Stomach smooth muscle (tissue), 2 donors: ENCODE data around the gene IFI16.
"Not testable (repeated sequence)": the region's sequence is repeated elsewhere in the genome, so short reads cannot be mapped to it uniquely, and the experiment has no call there.

ENCODE experiments used
- H3K27ac ChIP-seq: one replicate; pipeline ENCODE4 v1.7.0; 2013; ENCODE audit warnings: mild to moderate bottlenecking, low read length, inconsistent platforms
- H3K27me3 ChIP-seq, 2 donors: one replicate each; pipeline ENCODE4 v1.7.0; 2013; ENCODE audit warnings: low read length in 2 of 2; ENCODE audit not compliant: insufficient read depth in 2 of 2, control insufficient read depth in 1 of 2
- H3K36me3 ChIP-seq, 2 donors: one replicate each; pipeline ENCODE4 v1.7.0; 2013; ENCODE audit warnings: low read length in 2 of 2; ENCODE audit not compliant: control insufficient read depth in 2 of 2, insufficient read depth in 2 of 2
- H3K4me1 ChIP-seq: one replicate; pipeline ENCODE4 v1.7.0; 2013; ENCODE audit warnings: low read length; ENCODE audit not compliant: control insufficient read depth, insufficient read depth
- H3K4me3 ChIP-seq, 2 donors: one replicate each; pipeline ENCODE4 v1.7.0; 2013; ENCODE audit warnings: low read length in 2 of 2
- H3K9ac ChIP-seq, 2 donors: one replicate each; pipeline ENCODE4 v1.7.0; 2013; ENCODE audit warnings: low read length in 2 of 2, mild to moderate bottlenecking in 1 of 2
- H3K9me3 ChIP-seq, 2 donors: one replicate each; pipeline ENCODE4 v1.7.0; 2013; ENCODE audit warnings: low read length in 2 of 2; ENCODE audit not compliant: control insufficient read depth in 2 of 2
- donor health status: healthy.
- donor health status: Pancreatic carcinoma.

IFI16 gene

DNA sequence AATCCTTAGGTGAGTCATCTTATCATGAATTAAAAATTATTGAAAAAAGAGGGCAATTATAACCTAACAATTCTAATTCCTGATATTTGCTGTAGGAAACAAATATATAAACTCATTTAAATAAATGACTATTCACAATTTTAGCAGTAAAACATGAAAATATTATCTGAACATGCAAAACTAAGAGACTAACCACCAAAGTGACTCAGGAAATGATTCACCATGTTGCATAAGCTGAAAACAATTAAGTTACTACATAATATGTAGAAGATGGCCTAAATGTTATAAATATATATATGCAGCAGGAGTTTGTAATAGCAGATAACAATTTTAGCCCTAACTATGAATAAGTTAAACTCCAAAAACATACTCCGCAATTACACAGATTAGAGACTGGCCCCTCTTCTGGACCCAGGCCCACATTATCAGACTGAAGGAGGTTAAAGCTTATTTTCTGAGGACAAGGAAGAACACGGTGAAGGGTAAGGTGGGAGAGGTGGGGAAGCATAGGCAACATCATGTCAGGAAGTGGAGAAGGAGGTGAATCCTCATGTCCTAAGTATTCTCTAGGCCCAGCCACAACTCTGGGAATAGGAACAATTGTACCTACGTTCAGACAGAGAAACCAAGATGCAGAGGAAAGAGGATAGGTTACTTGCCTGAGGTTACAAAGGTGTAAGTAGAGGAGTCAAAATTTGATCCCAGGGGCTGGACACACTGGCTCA lies 82.5 kb downstream of the IFI16 start:
- Histone ChIP-seq H3K4me3 (no peak overlapping the region), H3K27me3 (no peaks in the 10 kb centered on the region), H3K9me3 (no peaks in the 10 kb centered on the region), H3K9ac (no peak overlapping the region), H3K27ac (no peak overlapping the region), H3K36me3 (no peaks in the 10 kb centered on the region), H3K4me1 (no peaks in the 10 kb centered on the region)

DNA sequence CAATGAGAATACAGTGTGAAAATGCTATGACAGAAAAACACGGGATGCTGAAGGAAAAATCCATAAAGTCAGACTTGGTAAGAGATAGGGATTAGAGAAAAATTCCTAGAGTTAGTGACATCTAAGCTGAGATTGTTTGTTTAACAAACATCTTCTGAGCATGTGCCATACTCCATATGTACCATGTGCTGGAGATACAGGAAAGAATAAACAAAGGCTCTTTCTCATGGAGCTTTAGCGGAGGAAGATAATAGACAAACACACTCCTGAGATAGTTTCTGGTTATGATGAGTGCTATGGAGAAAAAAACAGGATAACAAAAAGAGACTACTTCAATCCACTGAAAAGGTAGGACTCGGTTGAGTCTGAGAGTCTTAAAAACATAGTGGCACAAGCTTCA lies 88.9 kb downstream of the IFI16 start:
- Histone ChIP-seq H3K4me1 (no peaks in the 10 kb centered on the region), H3K27ac (no peak overlapping the region), H3K9ac (no peak overlapping the region), H3K9me3 (no peaks in the 10 kb centered on the region), H3K4me3 (no peak overlapping the region), H3K27me3 (no peaks in the 10 kb centered on the region), H3K36me3 (no peaks in the 10 kb centered on the region)

DNA sequence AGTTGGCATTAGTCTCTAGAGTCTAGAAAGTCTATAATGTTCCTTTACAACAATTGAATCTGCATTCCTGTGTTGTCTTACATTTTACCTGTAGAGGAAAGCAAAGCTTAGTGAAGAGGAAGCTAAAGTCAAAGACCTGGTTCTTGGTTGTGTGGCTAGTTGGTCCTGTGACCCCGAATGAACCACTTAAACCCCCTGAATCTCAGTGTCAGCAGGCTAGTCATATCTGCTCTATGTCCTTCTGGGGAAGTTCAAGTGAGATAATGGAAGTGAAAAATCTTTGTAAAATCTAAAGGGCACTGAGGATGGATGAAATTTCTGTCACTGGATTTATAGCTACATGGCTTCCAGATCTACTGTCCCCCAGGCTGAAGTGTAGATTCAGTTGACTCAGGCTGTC lies 90.9 kb downstream of the IFI16 start:
- no peak overlapping the region for H3K4me3 ChIP-seq
- H3K9me3 ChIP-seq, result no peaks in the 10 kb centered on the region
- no peaks in the 10 kb centered on the region for H3K27me3 ChIP-seq
- H3K4me1 ChIP-seq, result no peaks in the 10 kb centered on the region
- H3K36me3 ChIP-seq, result no peaks in the 10 kb centered on the region
- no peak overlapping the region for H3K27ac ChIP-seq
- H3K9ac ChIP-seq, result no peak overlapping the region

DNA sequence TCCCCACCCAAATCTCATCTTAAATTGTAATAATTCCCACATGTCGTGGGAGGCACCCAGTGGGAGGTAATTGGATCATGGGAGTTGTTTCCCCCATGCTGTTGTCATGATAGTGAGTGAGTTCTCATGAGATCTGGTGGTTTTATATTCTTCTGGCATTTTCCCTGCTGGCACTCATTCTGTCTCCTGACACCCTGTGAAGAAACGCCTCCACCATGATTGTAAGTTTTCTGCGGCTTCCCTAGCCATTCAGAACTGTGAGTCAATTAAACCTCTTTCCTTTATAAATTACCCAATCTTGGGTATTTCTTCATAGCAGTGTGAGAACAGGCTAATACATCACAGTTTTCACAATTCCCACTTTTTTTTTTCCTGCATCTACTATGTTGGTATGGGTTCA lies 93.3 kb downstream of the IFI16 start:
- not testable (repeated sequence) for H3K4me3 ChIP-seq, H3K36me3 ChIP-seq, H3K4me1 ChIP-seq, H3K9ac ChIP-seq, H3K27me3 ChIP-seq, H3K9me3 ChIP-seq, H3K27ac ChIP-seq
